Lower lobe of right lung (tissue), 2 donors: ENCODE data around the gene XRCC4. TPM values are rescaled to one million over a fixed set of nuclear protein-coding genes. Genes with fewer than 3 reads are reported as not detected.

Experiments
- ATAC-seq, 2 donors: fragments of 200-7000 bp; cut with Tn5 transposase; one replicate each; pipeline ENCODE4 v1.9.1; 2020 to 2022; ENCODE audit warnings: mild to moderate bottlenecking in 2 of 2, moderate library complexity in 2 of 2
- DNase-seq: peaks from one replicate; pipeline ENCODE4 v3.0.0-alpha.2; 2020
- H3K27ac ChIP-seq: fragments of 200-600 bp; one replicate; pipeline ENCODE4 v1.8.0; 2022
- H3K27me3 ChIP-seq: fragments of 200-600 bp; one replicate; pipeline ENCODE4 v1.8.0; 2022; ENCODE audit warnings: low read depth
- H3K36me3 ChIP-seq: fragments of 200-600 bp; one replicate; pipeline ENCODE4 v1.8.0; 2022; ENCODE audit warnings: mild to moderate bottlenecking
- H3K4me1 ChIP-seq: fragments of 200-600 bp; one replicate; pipeline ENCODE4 v1.8.0; 2022
- H3K4me3 ChIP-seq: fragments of 200-600 bp; one replicate; pipeline ENCODE4 v1.8.0; 2022; ENCODE audit warnings: mild to moderate bottlenecking
- H3K9me3 ChIP-seq: fragments of 200-600 bp; one replicate; pipeline ENCODE4 v1.8.0; 2022
- CTCF ChIP-seq: fragments of 200-600 bp; IDR thresholded peaks from one replicate; pipeline ENCODE4 v1.8.0; 2022; ENCODE audit warnings: antibody characterized with exemption, mild to moderate bottlenecking
- intact Hi-C: fragments of 100-400 bp; cut with DNase I; formaldehyde crosslinking; loops from one replicate; pipeline ENCODE4 v1.11.0; 2022
- total RNA-seq: library from RNA; stranded (reverse); fragmentation: NEBNext Ultra II Directional; extraction: Animal tissue kit (Norgen Biotek cat#: 25700); gene quantifications from one replicate; pipeline ENCODE4 v1.2.1, GENCODE V29; 2021
- donor health status: DM: no; HTN: yes; CAD: no; lungs with severe emphysema.

XRCC4 gene
- total RNA-seq, 1 donor from 2014 or later = 9.2 TPM

GRCh38 chr5:83362526-83362925 is 285.2 kb downstream of the XRCC4 start:
- intact Hi-C loops = no loop called here
- no peaks in the 10 kb centered on the region for H3K27me3 ChIP-seq
- no peak overlapping the region for H3K4me3 ChIP-seq
- ATAC-seq (no peak), DNase-seq (no peak)
- peaks cover 5% of the 10 kb centered on the region for H3K9me3 ChIP-seq
- H3K36me3 ChIP-seq = no peaks in the 10 kb centered on the region
- H3K27ac ChIP-seq = no peak overlapping the region
- no peaks in the 10 kb centered on the region for H3K4me1 ChIP-seq
- no peak for TF ChIP-seq CTCF

- Histone ChIP-seq H3K4me3 (no peak overlapping the region), H3K27me3 (no peaks in the 10 kb centered on the region), H3K27ac (no peak overlapping the region), H3K4me1 (no peaks in the 10 kb centered on the region), H3K36me3 (no peaks in the 10 kb centered on the region), H3K9me3 (peaks cover 5% of the 10 kb centered on the region)
- DNase-seq (no peak), ATAC-seq (no peak)
- intact Hi-C loops = no loop called here
- TF ChIP-seq CTCF = no peak
Observed at GRCh38 chr5:83363111-83363885, 286.0 kb downstream of the XRCC4 start.

GRCh38 chr5:83363886-83364275 is 286.5 kb downstream of the XRCC4 start:
- TF ChIP-seq CTCF = no peak
- Histone ChIP-seq H3K36me3 (no peaks in the 10 kb centered on the region), H3K27ac (no peak overlapping the region), H3K9me3 (peaks cover 5% of the 10 kb centered on the region), H3K4me1 (no peaks in the 10 kb centered on the region), H3K4me3 (no peak overlapping the region), H3K27me3 (no peaks in the 10 kb centered on the region)
- ATAC-seq = no peak
- intact Hi-C loops = no loop called here
- DNase-seq = no peak

- Histone ChIP-seq H3K36me3 (no peaks in the 10 kb centered on the region), H3K4me3 (no peak overlapping the region), H3K27me3 (no peaks in the 10 kb centered on the region), H3K4me1 (peaks cover 5% of the 10 kb centered on the region), H3K9me3 (peaks cover 5% of the 10 kb centered on the region), H3K27ac (no peak overlapping the region)
- TF ChIP-seq CTCF = no peak
- intact Hi-C loops = no loop called here
- DNase-seq = no peak
- ATAC-seq = no peak
Observed at GRCh38 chr5:83364312-83365299, 287.3 kb downstream of the XRCC4 start.

GRCh38 chr5:83368319-83368718 is 291.0 kb downstream of the XRCC4 start:
- Histone ChIP-seq H3K36me3 (no peaks in the 10 kb centered on the region), H3K27ac (peak overlapping the region; percentile 27), H3K27me3 (no peaks in the 10 kb centered on the region), H3K9me3 (no peaks in the 10 kb centered on the region), H3K4me1 (peaks cover 5% of the 10 kb centered on the region), H3K4me3 (no peak overlapping the region)
- intact Hi-C loops = no loop called here
- TF ChIP-seq CTCF = no peak
- ATAC-seq = peak; percentile 76 to 83
- peak; percentile 47 for DNase-seq
